HepG2 (cell line): ENCODE results near the gene SLC13A3. TPM values are rescaled to one million over a fixed set of nuclear protein-coding genes. Genes with fewer than 3 reads are reported as not detected.

Experiments used
- AFF4 ChIP-seq: sonication (generic); formaldehyde crosslinking; IDR thresholded peaks from 2 replicates; pipeline ENCODE4 v1.4.0; 2020; ENCODE audit warnings: missing genetic modification reagents
- CREM ChIP-seq, 2 experiments: sonication (generic) in 1 of 2; formaldehyde crosslinking in 1 of 2; IDR thresholded peaks; 2 replicates each; pipeline versions ENCODE4 v1.4.0 to v1.6.1; 2016 to 2020; ENCODE audit warnings: antibody characterized with exemption in 1 of 2, mild to moderate bottlenecking in 1 of 2, missing genetic modification reagents in 1 of 2
- RARA ChIP-seq: IDR thresholded peaks from 2 replicates; pipeline ENCODE4 v1.6.1; 2016; ENCODE audit warnings: missing genetic modification reagents, missing compliant biosample characterization
- ZNF687 ChIP-seq: sonication (generic); formaldehyde crosslinking; IDR thresholded peaks from 2 replicates; pipeline ENCODE4 v1.5.1; 2020; ENCODE audit warnings: mild to moderate bottlenecking, missing genetic modification reagents, moderate library complexity
- ZNF780A ChIP-seq: sonication (generic); formaldehyde crosslinking; IDR thresholded peaks from 2 replicates; pipeline ENCODE4 v1.8.0; 2022; ENCODE audit warnings: mild to moderate bottlenecking, missing genetic modification reagents, moderate library complexity
- polyA plus RNA-seq, 8 experiments: library from polyadenylated mRNA; depleted of rRNA in 3 of 8; stranded (reverse) in 7 of 8; unstranded in 1 of 8; fragments of >200 nt; fragmentation: Illumina TruSeq in 4 of 8; extraction: Trizol in 4 of 8; gene quantifications; 2 replicates each; pipeline versions ENCODE4 v1.2.1 to v1.2.3, GENCODE V29; 2011 to 2016; ENCODE audit warnings: low read depth in 4 of 8, missing spikeins in 1 of 8, mixed read lengths in 1 of 8; ENCODE audit not compliant: insufficient read depth in 1 of 8
- total RNA-seq, 5 experiments: library from RNA; depleted of rRNA; stranded (reverse); fragments of >200 nt; fragmentation: Illumina TruSeq; extraction: Trizol; gene quantifications; 2 replicates each; pipeline ENCODE4 v1.2.3, GENCODE V29; 2016; ENCODE audit warnings: low read depth in 1 of 5

SLC13A3 gene
- total and polyA plus RNA-seq, 2 of the 13 experiments (the other 11 are each of a cell fraction or from before 2014, with no cell fraction given) = 66.5 to 76.0 TPM

DNA sequence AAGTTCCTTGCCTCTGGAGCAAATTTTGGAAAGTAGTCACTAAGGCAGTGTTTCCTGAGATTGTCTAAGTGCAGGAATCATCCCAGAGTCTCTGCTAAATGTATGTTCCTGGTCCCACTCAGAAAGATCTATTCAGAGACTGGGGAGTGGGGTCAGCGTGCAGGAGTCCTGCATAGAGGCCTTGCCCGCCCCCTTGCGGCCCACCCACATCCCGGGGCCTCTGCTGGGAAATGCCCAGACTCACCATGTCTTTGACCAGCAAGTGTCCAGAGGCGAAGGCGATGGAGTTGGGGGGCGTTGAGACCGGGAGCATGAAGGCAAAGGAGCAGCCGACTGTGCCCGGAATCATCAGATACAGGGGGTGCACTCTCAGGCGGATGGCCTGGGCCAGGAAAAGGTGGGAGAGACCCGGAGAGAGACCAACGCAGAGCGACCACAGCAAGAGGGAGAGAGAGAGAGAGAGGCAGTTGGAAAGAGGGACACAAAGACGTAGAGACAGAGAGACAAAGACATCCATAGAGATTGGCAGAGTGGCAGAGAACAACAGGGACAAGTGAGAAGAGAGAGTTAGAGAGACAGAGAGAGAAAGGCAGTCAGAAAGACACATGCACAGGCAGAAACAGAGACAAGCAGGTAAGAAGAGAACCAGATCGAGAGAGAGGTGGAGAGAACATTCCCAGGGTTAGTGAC is 87.9 kb downstream of the SLC13A3 start (continued):
- TF ChIP-seq ZNF687 (CRISPR knock-in tag) (0 out of 2 replicates have a peak, but pooled peaks have one; percentile 5), ZNF780A (CRISPR knock-in tag) (0 out of 2 replicates have a peak, but pooled peaks have one; percentile 13), AFF4 (CRISPR knock-in tag) (no peak), CREM (IDR thresholded peaks at IDR 0.05) (no peak), CREM (CRISPR knock-in tag; IDR thresholded peaks at IDR 0.05) (no peak), RARA (CRISPR knock-in tag) (no peak)
- TF ChIP-seq, all 625 proteins: peak for 17
